ENCODE measurements around the gene WBP2NL. TPM values are rescaled to one million over a fixed set of nuclear protein-coding genes. Genes with fewer than 3 reads are reported as not detected.

Gene WBP2NL
- total and polyA plus RNA-seq, 2 of the 8 experiments (the other 6 are each of a cell fraction or from before 2014, with no cell fraction given): not detected

DNA sequence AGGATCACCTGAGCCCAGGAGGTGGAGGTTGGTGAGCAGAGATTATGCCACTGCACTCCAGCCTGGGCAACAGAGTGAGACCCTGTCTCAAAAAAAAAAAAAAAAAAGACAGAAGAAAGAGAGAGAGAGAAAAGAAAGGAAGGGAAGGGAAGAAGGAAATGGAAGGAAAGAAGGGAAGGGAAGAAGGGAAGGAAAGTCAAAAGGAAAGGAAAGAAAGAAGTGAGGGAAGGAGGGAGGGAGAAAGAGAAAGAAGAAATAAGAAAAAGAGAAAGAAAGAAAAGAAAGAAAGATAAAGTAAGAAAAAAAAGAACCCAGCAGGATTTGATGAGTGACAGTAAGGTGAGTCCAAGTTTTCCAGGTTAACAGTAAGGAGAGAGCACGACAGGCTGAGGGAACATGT lies 19.6 kb downstream of the WBP2NL start (continued):
- no peak for TF ChIP-seq CBX5 (IDR thresholded peaks at IDR 0.05; ENCODE audit: low read depth, low read length)
- TF ChIP-seq FOSL1 (IDR thresholded peaks at IDR 0.05; ENCODE audit: insufficient read depth, low read depth, low read length): no peak
- TF ChIP-seq BCL11A (IDR thresholded peaks at IDR 0.05; ENCODE audit: low read depth in 2 of 2, low read length in 2 of 2): no peak
- TF ChIP-seq GTF2F1 (IDR thresholded peaks at IDR 0.05; ENCODE audit: borderline replicate concordance, low read depth, low read length): no peak
- TF ChIP-seq YY1 (IDR thresholded peaks at IDR 0.05; ENCODE audit: low read depth, low read length): no peak
- no peak for TF ChIP-seq RBBP5 (IDR thresholded peaks at IDR 0.05; ENCODE audit: borderline replicate concordance, low read depth, low read length)

Measured in H1 (cell line).